ENCODE results near the gene HAPLN1.

Gene HAPLN1

GRCh38 chr5:83683836-83684235 lies 36.8 kb downstream of the HAPLN1 start:
- no peaks in the 10 kb centered on the region for H3K9me3 ChIP-seq (replicated peaks; ENCODE audit: insufficient read depth, low read length)
- no peak overlapping the region for H3K4me3 ChIP-seq (ENCODE audit: low read length)
- H3K27ac ChIP-seq (ENCODE audit: low read length) = no peak overlapping the region

GRCh38 chr5:83672646-83673045 lies 48.0 kb downstream of the HAPLN1 start:
- Histone ChIP-seq H3K27ac (ENCODE audit: low read length) (peak overlapping the region; percentile 18; the same call in 1 of the 2 replicates), H3K9me3 (replicated peaks; ENCODE audit: insufficient read depth, low read length) (no peaks in the 10 kb centered on the region)

More at GRCh38 chr5:83683836-83684235, 36.8 kb downstream of the HAPLN1 start:
- Histone ChIP-seq H4K20me1 (ENCODE audit: insufficient read depth, low read length) (no peaks in the 10 kb centered on the region), H3K9ac (ENCODE audit: low read length) (no peak overlapping the region), H3K4me1 (ENCODE audit: low read length) (no peaks in the 10 kb centered on the region), H3K36me3 (replicated peaks; ENCODE audit: insufficient read depth, low read length) (no peaks in the 10 kb centered on the region), H3K9me2 (replicated peaks; ENCODE audit: insufficient read depth, low read length) (no peaks in the 10 kb centered on the region), H3F3A (ENCODE audit: insufficient read depth, low read length) (no peaks in the 10 kb centered on the region), H3K4me2 (ENCODE audit: low read depth, low read length) (no peak overlapping the region), H3K79me2 (ENCODE audit: low read length) (no peaks in the 10 kb centered on the region), H3K27me3 (replicated peaks; ENCODE audit: insufficient read depth, low read length) (no peaks in the 10 kb centered on the region), H2AFZ (ENCODE audit: low read length) (no peak overlapping the region)
- TF ChIP-seq EZH2phosphoT487 (IDR thresholded peaks at IDR 0.05; ENCODE audit: low read length) (no peak), CTCF (IDR thresholded peaks at IDR 0.05; ENCODE audit: low read length) (no peak), EZH2 (optimal IDR thresholded peaks at IDR 0.05; ENCODE audit: low read depth, low read length) (no peak)
- DNase-seq = no peak

GRCh38 chr5:83672158-83672557 lies 48.5 kb downstream of the HAPLN1 start:
- no peak overlapping the region for H2AFZ ChIP-seq (ENCODE audit: low read length)
- no peak overlapping the region for H3K9ac ChIP-seq (ENCODE audit: low read length)
- no peaks in the 10 kb centered on the region for H3K9me2 ChIP-seq (replicated peaks; ENCODE audit: insufficient read depth, low read length)
- no peaks in the 10 kb centered on the region for H3K79me2 ChIP-seq (ENCODE audit: low read length)
- H3K27ac ChIP-seq (ENCODE audit: low read length) = peak overlapping the region; percentile 18; the same call in 1 of the 2 replicates
- peaks cover 5% of the 10 kb centered on the region; the same call in 1 of the 2 replicates for H3K4me1 ChIP-seq (ENCODE audit: low read length)
- no peaks in the 10 kb centered on the region for H3K27me3 ChIP-seq (replicated peaks; ENCODE audit: insufficient read depth, low read length)
- H3K36me3 ChIP-seq (replicated peaks; ENCODE audit: insufficient read depth, low read length) = no peaks in the 10 kb centered on the region
- H3K4me3 ChIP-seq (ENCODE audit: low read length) = no peak overlapping the region
- peak; percentile 28 for DNase-seq
- peak overlapping the region; percentile 4; the same call in 1 of the 2 replicates for H3K4me2 ChIP-seq (ENCODE audit: low read depth, low read length)
- no peaks in the 10 kb centered on the region for H4K20me1 ChIP-seq (ENCODE audit: insufficient read depth, low read length)
- TF ChIP-seq CTCF (IDR thresholded peaks at IDR 0.05; ENCODE audit: low read length) (no peak), EZH2 (optimal IDR thresholded peaks at IDR 0.05; ENCODE audit: low read depth, low read length) (no peak), EZH2phosphoT487 (IDR thresholded peaks at IDR 0.05; ENCODE audit: low read length) (no peak)
- H3F3A ChIP-seq (ENCODE audit: insufficient read depth, low read length) = no peaks in the 10 kb centered on the region
- H3K9me3 ChIP-seq (replicated peaks; ENCODE audit: insufficient read depth, low read length) = no peaks in the 10 kb centered on the region

More at GRCh38 chr5:83672646-83673045, 48.0 kb downstream of the HAPLN1 start:
- 0 out of 2 replicates have a peak overlapping the region, but pooled peaks have one; percentile 4 for H3K4me2 ChIP-seq (ENCODE audit: low read depth, low read length)
- no peak overlapping the region for H3K9ac ChIP-seq (ENCODE audit: low read length)
- H2AFZ ChIP-seq (ENCODE audit: low read length) = no peak overlapping the region
- H3K79me2 ChIP-seq (ENCODE audit: low read length) = no peaks in the 10 kb centered on the region
- H3F3A ChIP-seq (ENCODE audit: insufficient read depth, low read length) = no peaks in the 10 kb centered on the region
- H3K27me3 ChIP-seq (replicated peaks; ENCODE audit: insufficient read depth, low read length) = no peaks in the 10 kb centered on the region
- H3K4me3 ChIP-seq (ENCODE audit: low read length) = no peak overlapping the region
- H3K9me2 ChIP-seq (replicated peaks; ENCODE audit: insufficient read depth, low read length) = no peaks in the 10 kb centered on the region
- H4K20me1 ChIP-seq (ENCODE audit: insufficient read depth, low read length) = no peaks in the 10 kb centered on the region
- TF ChIP-seq EZH2 (optimal IDR thresholded peaks at IDR 0.05; ENCODE audit: low read depth, low read length) (no peak), CTCF (IDR thresholded peaks at IDR 0.05; ENCODE audit: low read length) (no peak), EZH2phosphoT487 (IDR thresholded peaks at IDR 0.05; ENCODE audit: low read length) (no peak)
- H3K36me3 ChIP-seq (replicated peaks; ENCODE audit: insufficient read depth, low read length) = no peaks in the 10 kb centered on the region
- peaks cover 5% of the 10 kb centered on the region; the same call in 1 of the 2 replicates for H3K4me1 ChIP-seq (ENCODE audit: low read length)
- DNase-seq = no peak
